HCT116 (cell line): Measurements from ENCODE around the gene ZNF620. TPM values are rescaled to one million over a fixed set of nuclear protein-coding genes. Genes with fewer than 3 reads are reported as not detected.

Experiments
- ATAC-seq: fragments of 200-7000 bp; cut with Tn5 transposase; 2 replicates; pipeline ENCODE4 v1.9.1; 2020; ENCODE audit warnings: mild to moderate bottlenecking, moderate library complexity
- BruUV-seq: library from RNA; stranded (reverse); fragments of 400-500 nt; replicated peaks from 2 replicates; lab custom pipeline; 2021; lab: Mats Ljungman, UMichigan
- CTCF ChIA-PET: fragments of 300-600 bp; sonication (Branson Sonifier 250); formaldehyde crosslinking; loops from one replicate; lab custom pipeline; 2021; ENCODE audit warnings: antibody characterized with exemption; lab: Charles Lee
- POLR2A ChIA-PET: fragments of 300-600, 350-600 bp; sonication (Branson Sonifier 250); formaldehyde crosslinking; loops from one replicate; lab custom pipeline; 2021; ENCODE audit warnings: antibody characterized with exemption; lab: Charles Lee
- RAD21 ChIA-PET, 2 experiments: fragments of 300-600 bp; sonication (Branson Sonifier 250); formaldehyde crosslinking; loops; one replicate each; lab custom pipeline; 2023; ENCODE audit warnings: low total read pairs in 2 of 2; ENCODE audit not compliant: uncharacterized antibody in 2 of 2, unreplicated experiment in 2 of 2, low non-redundant PET in 1 of 2; lab: Charles Lee
- DNase-seq: peaks from one replicate; pipeline ENCODE4 v3.0.0-alpha.2; 2010; ENCODE audit warnings: low read depth, low spot score
- H2AFZ ChIP-seq: fragments of 200-600 bp; shearing (Covaris generic), sonication (generic); 2 replicates; pipeline ENCODE4 v1.6.1; 2017; ENCODE audit warnings: low read depth, mixed run types, mixed read lengths, antibody characterized with exemption, low read length; ENCODE audit not compliant: poor library complexity, severe bottlenecking
- H3K27ac ChIP-seq: 2 replicates; pipeline ENCODE4 v1.5.1; 2012; ENCODE audit warnings: low read depth, low read length
- H3K27me3 ChIP-seq: fragments of 200-600 bp; sonication (generic); 2 replicates; pipeline ENCODE4 v1.6.1; 2016; ENCODE audit warnings: mixed run types, low read length, mixed read lengths; ENCODE audit not compliant: insufficient read depth
- H3K36me3 ChIP-seq, 2 experiments: fragments of 200-500 bp in 1 of 2; fragments of 200-600 bp in 1 of 2; sonication (Bioruptor generic) in 1 of 2; sonication (generic) in 1 of 2; 2 replicates each; pipeline versions ENCODE4 v1.5.1 to v1.6.1; 2014 to 2016; ENCODE audit warnings: low read length in 2 of 2, inconsistent platforms in 1 of 2, mixed read lengths in 1 of 2, mixed run types in 1 of 2; ENCODE audit not compliant: insufficient read depth in 2 of 2, control insufficient read depth in 1 of 2
- H3K4me1 ChIP-seq, 2 experiments: fragments of 200-600 bp in 1 of 2; sonication (generic) in 1 of 2; 2 replicates each; pipeline versions ENCODE4 v1.5.1 to v1.6.1; 2012 to 2017; ENCODE audit warnings: low read length in 2 of 2, inconsistent platforms in 1 of 2, mild to moderate bottlenecking in 1 of 2, mixed read lengths in 1 of 2, mixed run types in 1 of 2, moderate library complexity in 1 of 2; ENCODE audit not compliant: insufficient read depth in 2 of 2, control insufficient read depth in 1 of 2
- H3K4me2 ChIP-seq: fragments of 200-600 bp; sonication (generic); 2 replicates; pipeline ENCODE4 v1.6.1; 2017; ENCODE audit warnings: mixed run types, low read length, mixed read lengths
- H3K4me3 ChIP-seq, 2 experiments: fragments of 200-600 bp in 1 of 2; sonication (generic) in 1 of 2; replicated peaks in 1 of 2; 2 replicates each; pipeline ENCODE4 v1.5.1; 2011 to 2016; ENCODE audit warnings: low read length in 2 of 2, control low read depth in 1 of 2, low read depth in 1 of 2, mild to moderate bottlenecking in 1 of 2, mixed read lengths in 1 of 2, mixed run types in 1 of 2
- H3K79me2 ChIP-seq: fragments of 200-600 bp; sonication (generic); 2 replicates; pipeline ENCODE4 v1.6.1; 2017; ENCODE audit warnings: mild to moderate bottlenecking, mixed run types, low read length, moderate library complexity, mixed read lengths; ENCODE audit not compliant: insufficient read depth
- H3K9ac ChIP-seq: fragments of 200-600 bp; sonication (generic); 2 replicates; pipeline ENCODE4 v1.6.1; 2016; ENCODE audit warnings: low read length, mixed read lengths
- H3K9me2 ChIP-seq: fragments of 200-600 bp; sonication (generic), shearing (Covaris generic); 2 replicates; pipeline ENCODE4 v1.6.1; 2017; ENCODE audit warnings: mixed run types, mild to moderate bottlenecking, moderate library complexity; ENCODE audit not compliant: insufficient read depth
- H3K9me3 ChIP-seq, 2 experiments: fragments of 200-500 bp in 1 of 2; fragments of 200-600 bp in 1 of 2; sonication (Bioruptor generic) in 1 of 2; sonication (generic) in 1 of 2; 2 replicates each; pipeline ENCODE4 v1.6.1; 2014 to 2017; ENCODE audit warnings: low read length in 2 of 2, mixed read lengths in 2 of 2, inconsistent platforms in 1 of 2, low read depth in 1 of 2, mild to moderate bottlenecking in 1 of 2, mixed run types in 1 of 2, moderate library complexity in 1 of 2; ENCODE audit not compliant: control insufficient read depth in 1 of 2, insufficient read depth in 1 of 2
- H4K20me1 ChIP-seq: fragments of 200-600 bp; sonication (generic), shearing (Covaris generic); 2 replicates; pipeline ENCODE4 v1.6.1; 2017; ENCODE audit warnings: mixed run types, mild to moderate bottlenecking, moderate library complexity; ENCODE audit not compliant: insufficient read depth
- ATF3 ChIP-seq: IDR thresholded peaks from 2 replicates; pipeline ENCODE4 v1.6.1; 2012
- CBX3 ChIP-seq: IDR thresholded peaks from 2 replicates; pipeline ENCODE4 v1.6.1; 2012; ENCODE audit warnings: low read depth
- CEBPB ChIP-seq: IDR thresholded peaks from 2 replicates; pipeline ENCODE4 v1.6.1; 2012; ENCODE audit warnings: low read depth
- CTCF ChIP-seq, 3 experiments: fragments of 200-600 bp in 1 of 3; sonication (generic) in 1 of 3; IDR thresholded peaks in 2 of 3; conservative IDR thresholded peaks in 1 of 3; 2 replicates each; pipeline ENCODE4 v1.5.1; 2012 to 2017; ENCODE audit warnings: low read depth in 2 of 3, low read length in 2 of 3, antibody characterized with exemption in 1 of 3, borderline replicate concordance in 1 of 3, control low read depth in 1 of 3, mild to moderate bottlenecking in 1 of 3, mixed read lengths in 1 of 3, mixed run types in 1 of 3, moderate library complexity in 1 of 3; ENCODE audit not compliant: insufficient read depth in 1 of 3
- EGR1 ChIP-seq: IDR thresholded peaks from 2 replicates; pipeline ENCODE4 v1.6.1; 2012; ENCODE audit warnings: low read depth
- ELF1 ChIP-seq: IDR thresholded peaks from 2 replicates; pipeline ENCODE4 v1.6.1; 2012; ENCODE audit warnings: low read depth, borderline replicate concordance
- EZH2phosphoT487 ChIP-seq: fragments of 200-600 bp; IDR thresholded peaks from 2 replicates; pipeline ENCODE4 v1.6.1; 2018; ENCODE audit warnings: antibody characterized with exemption, borderline replicate concordance
- FOSL1 ChIP-seq: IDR thresholded peaks from 2 replicates; pipeline ENCODE4 v1.6.1; 2012; ENCODE audit warnings: low read depth
- JUND ChIP-seq: IDR thresholded peaks from 2 replicates; pipeline ENCODE4 v1.6.1; 2012
- MAX ChIP-seq: IDR thresholded peaks from 2 replicates; pipeline ENCODE4 v1.6.1; 2012
- POLR2A ChIP-seq: IDR thresholded peaks from 2 replicates; pipeline ENCODE4 v1.7.0; 2011; ENCODE audit warnings: borderline replicate concordance; ENCODE audit not compliant: insufficient read depth, insufficient read length; ENCODE audit errors: extremely low read depth
- POLR2AphosphoS5 ChIP-seq: IDR thresholded peaks from 2 replicates; pipeline ENCODE4 v1.6.1; 2011; ENCODE audit warnings: mild to moderate bottlenecking, low read depth, low read length, moderate library complexity
- REST ChIP-seq: IDR thresholded peaks from 2 replicates; pipeline ENCODE4 v1.6.1; 2012; ENCODE audit warnings: low read depth
- SIN3A ChIP-seq: IDR thresholded peaks from 2 replicates; pipeline ENCODE4 v1.6.1; 2012; ENCODE audit warnings: low read depth
- SP1 ChIP-seq: IDR thresholded peaks from 2 replicates; pipeline ENCODE4 v1.6.1; 2012; ENCODE audit warnings: low read depth
- SRF ChIP-seq: IDR thresholded peaks from 2 replicates; pipeline ENCODE4 v1.6.1; 2012; ENCODE audit warnings: low read depth
- YY1 ChIP-seq: IDR thresholded peaks from 2 replicates; pipeline ENCODE4 v1.6.1; 2011; ENCODE audit warnings: low read length, low read depth, moderate library complexity, mild to moderate bottlenecking; ENCODE audit not compliant: insufficient replicate concordance; ENCODE audit errors: extremely low read depth
- ZBTB33 ChIP-seq: IDR thresholded peaks from 2 replicates; pipeline ENCODE4 v1.6.1; 2011; ENCODE audit warnings: mild to moderate bottlenecking, low read length, moderate library complexity; ENCODE audit not compliant: insufficient replicate concordance; ENCODE audit errors: extremely low read depth
- ZFX ChIP-seq: fragments of 450-650 bp; IDR thresholded peaks from 2 replicates; pipeline ENCODE4 v1.6.1; 2017
- intact Hi-C: fragments of 100-400 bp; cut with micrococcal nuclease; formaldehyde crosslinking; loops from 2 replicates; pipeline ENCODE4 v1.10.0; 2022
- total RNA-seq: library from RNA; stranded (reverse); gene quantifications from one replicate; pipeline ENCODE4 v1.2.1, GENCODE V29; 2021; ENCODE audit not compliant: unreplicated experiment

ZNF620 gene
- total RNA-seq, 1 experiment from 2014 or later, result 10.2 TPM

GRCh38 chr3:40524568-40525285, 18.9 kb downstream of the ZNF620 start, which contains the start of gene ZNF621:
Gene ZNF621, plus strand, starts transcription at chr3:40524960. Its CDS starts 881 bp downstream, at chr3:40525841.
- CTCF ChIA-PET, result interaction anchor here (1.3 kb wide), 1 partner anchor 19 kb away, joined by 5 read pairs; the partner anchor contains the start of gene ZNF620
- no peaks in the 10 kb centered on the region for H4K20me1 ChIP-seq
- no peaks in the 10 kb centered on the region for H3K9me2 ChIP-seq
- peaks cover 0 to 18% of the 10 kb centered on the region in 2 experiments; a peak in 1 of 4 replicates for H3K4me1 ChIP-seq
- no peaks in the 10 kb centered on the region for H3K9me3 ChIP-seq
- DNase-seq, result peak; percentile 72
- peak within 1 kb of the TSS; percentile 80 for H3K27ac ChIP-seq
- RAD21 ChIA-PET, result interaction anchor here (0.8 kb wide), 2 partner anchors 19 kb away, joined by 3 to 4 read pairs; partner anchors contain the start of gene ZNF620 (in 2 of the 2)
- POLR2A ChIA-PET, result interaction anchor here (1.0 to 4.2 kb wide), 3 partner anchors 9 to 67 kb away, joined by 7 to 35 read pairs (median 7); partner anchors contain the start of genes RPL14 and ZNF620
- H3K9ac ChIP-seq, result peak within 1 kb of the TSS; percentile 88
- no peak within 1 kb of the TSS for H2AFZ ChIP-seq
- H3K4me3 ChIP-seq, result peak within 1 kb of the TSS; percentile 85 to 92
- peaks cover 4 to 5% of the 10 kb centered on the region in 2 experiments; a peak in 1 of 4 replicates for H3K36me3 ChIP-seq
- peaks cover 10% of the 10 kb centered on the region for H3K79me2 ChIP-seq
- no TSS peak for BruUV-seq
- H3K27me3 ChIP-seq, result no peaks in the 10 kb centered on the region
- peak; percentile 97 for ATAC-seq
- intact Hi-C loops, result loop anchor here (2.0 kb wide), 1 partner anchor 18 kb away; the partner anchor contains the start of gene ZNF620
- peak within 1 kb of the TSS; percentile 90 for H3K4me2 ChIP-seq
- peak; percentile 99 for TF ChIP-seq POLR2AphosphoS5
- TF ChIP-seq REST, result no peak
- TF ChIP-seq YY1, result peak; percentile 91
- TF ChIP-seq EZH2phosphoT487, result no peak
- peak; percentile 95 for TF ChIP-seq MAX
- TF ChIP-seq JUND, result no peak
- TF ChIP-seq SP1, result peak; percentile 54; the same call in 1 of the 2 replicates
- TF ChIP-seq EGR1, result no peak
- TF ChIP-seq CEBPB, result no peak
- no peak for TF ChIP-seq ZBTB33
- TF ChIP-seq ELF1, result peak; percentile 80
- TF ChIP-seq ZFX, result peak; percentile 91
- TF ChIP-seq FOSL1, result no peak
- TF ChIP-seq ATF3, result no peak
- TF ChIP-seq POLR2A, result peak; percentile 96
- TF ChIP-seq SRF, result no peak
- no peak for TF ChIP-seq CBX3
- peak; percentile 92 for TF ChIP-seq SIN3A
- TF ChIP-seq CTCF (IDR thresholded peaks at IDR 0.05 in 2 of 3, conservative IDR thresholded peaks at IDR 0.05 in 1 of 3; ENCODE audit: borderline replicate concordance in 1 of 3, insufficient read depth in 1 of 3, low read depth in 2 of 3, low read length in 2 of 3), result no peak
